WERI-Rb-1 (cell line): ENCODE results near the gene RALBP1.
A peak's percentile ranks its signal among the peaks of the same experiment; 100 is the strongest.
"Not testable (repeated sequence)": the region's sequence is repeated elsewhere in the genome, so short reads cannot be mapped to it uniquely, and the experiment has no call there.

Experiments used
- DNase-seq: peaks from one replicate; pipeline ENCODE4 v3.0.0-alpha.2; 2020
- H3K27ac ChIP-seq: fragments of 250-450 bp; sonication (Bioruptor Pico); 2 replicates; pipeline ENCODE4 v1.5.1; 2020; ENCODE audit warnings: mild to moderate bottlenecking, moderate library complexity
- H3K27me3 ChIP-seq: fragments of 250-450 bp; sonication (Bioruptor Pico); 2 replicates; pipeline ENCODE4 v1.5.1; 2021; ENCODE audit warnings: mild to moderate bottlenecking, low read depth, moderate library complexity; ENCODE audit not compliant: insufficient read depth, severe bottlenecking
- H3K36me3 ChIP-seq: fragments of 250-450 bp; sonication (Bioruptor Pico); 2 replicates; pipeline ENCODE4 v1.5.1; 2020; ENCODE audit warnings: mild to moderate bottlenecking, moderate library complexity
- H3K4me3 ChIP-seq: 2 replicates; pipeline ENCODE4 v1.5.1; 2011; ENCODE audit warnings: low read depth, mild to moderate bottlenecking, control low read depth, low read length
- H3K9me3 ChIP-seq: fragments of 250-450 bp; sonication (Bioruptor Pico); 2 replicates; pipeline ENCODE4 v1.5.1; 2021; ENCODE audit warnings: mild to moderate bottlenecking, moderate library complexity; ENCODE audit not compliant: severe bottlenecking
- CTCF ChIP-seq: IDR thresholded peaks from 2 replicates; pipeline ENCODE4 v1.5.1; 2011; ENCODE audit warnings: low read depth, mild to moderate bottlenecking, control low read depth, inconsistent platforms, low read length

Gene RALBP1

DNA sequence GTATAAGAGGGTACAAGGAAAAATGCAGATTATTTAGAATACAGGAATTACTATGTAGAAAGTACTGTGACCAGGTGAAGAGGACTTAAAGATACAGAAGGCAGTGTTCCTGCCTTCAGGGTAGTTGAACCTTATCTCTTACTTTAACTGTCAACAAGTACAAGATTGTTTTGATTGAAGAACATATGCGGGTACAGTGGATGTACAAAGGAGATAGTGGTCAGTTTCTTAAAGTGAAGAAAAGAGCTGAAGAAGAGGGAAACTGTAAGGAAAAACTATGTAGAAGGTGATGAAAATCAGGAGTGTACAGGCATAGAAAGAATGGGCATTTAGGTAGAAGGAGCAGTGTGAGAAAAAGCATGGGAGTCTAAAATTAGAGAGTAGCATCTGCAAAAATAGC lies 2.2 kb downstream of the RALBP1 start:
- Histone ChIP-seq H3K9me3 (no peaks in the 10 kb centered on the region), H3K36me3 (peaks cover 8% of the 10 kb centered on the region), H3K27ac (no peak overlapping the region), H3K4me3 (no peak overlapping the region), H3K27me3 (no peaks in the 10 kb centered on the region)
- DNase-seq: no peak
- TF ChIP-seq CTCF: no peak

DNA sequence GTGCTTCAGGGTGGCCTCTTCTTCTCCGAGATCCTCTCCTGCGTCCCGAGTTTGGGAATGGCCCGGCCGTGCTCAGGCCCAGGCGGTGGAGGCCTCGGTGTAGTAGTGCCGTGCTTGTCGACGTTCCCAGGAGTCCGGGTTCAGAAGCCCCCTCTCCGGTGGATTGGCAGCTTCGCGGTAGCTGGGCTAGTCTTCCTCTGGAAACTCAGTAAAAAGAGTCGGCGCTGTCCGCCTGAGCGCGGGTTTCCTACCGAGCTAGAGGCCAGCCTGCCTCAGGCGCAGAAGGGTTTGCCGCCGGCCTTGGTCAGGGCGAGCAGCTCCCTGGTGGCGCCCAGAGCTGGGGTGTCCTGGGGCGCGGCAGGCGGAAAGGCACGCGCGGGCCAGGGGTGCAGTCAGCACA lies 3.2 kb downstream of the RALBP1 start:
- no peak for TF ChIP-seq CTCF
- no peak overlapping the region for H3K27ac ChIP-seq
- no peak overlapping the region for H3K4me3 ChIP-seq
- no peak for DNase-seq
- H3K36me3 ChIP-seq: peaks cover 9% of the 10 kb centered on the region
- H3K27me3 ChIP-seq: no peaks in the 10 kb centered on the region
- H3K9me3 ChIP-seq: peaks cover 4% of the 10 kb centered on the region

GRCh38 chr18:9482790-9483189 lies 7.5 kb downstream of the RALBP1 start:
- Histone ChIP-seq H3K27ac (no peak overlapping the region), H3K27me3 (no peaks in the 10 kb centered on the region), H3K36me3 (peaks cover 11% of the 10 kb centered on the region), H3K9me3 (peaks cover 4% of the 10 kb centered on the region), H3K4me3 (no peak overlapping the region)
- peak; percentile 23 for DNase-seq
- no peak for TF ChIP-seq CTCF

DNA sequence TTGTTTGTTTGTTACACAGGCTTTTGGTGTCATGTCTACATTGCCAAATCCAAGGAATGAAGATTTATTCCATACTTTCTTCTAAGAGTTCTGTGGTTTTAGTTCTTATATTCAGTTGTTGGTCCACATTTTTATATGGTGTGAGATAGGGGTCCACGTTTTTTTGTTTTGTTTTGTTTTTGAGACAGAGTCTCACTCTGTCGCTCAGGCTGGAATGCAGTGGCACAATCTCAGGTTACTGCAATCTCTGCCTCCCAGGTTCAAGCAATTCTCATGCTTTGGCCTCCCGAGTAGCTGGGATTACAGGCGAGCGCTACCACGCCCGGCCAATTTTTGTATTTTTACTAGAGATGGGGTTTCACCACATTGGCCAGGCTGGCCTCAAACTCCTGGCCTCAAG lies 8.2 kb downstream of the RALBP1 start:
- H3K9me3 ChIP-seq: peaks cover 4% of the 10 kb centered on the region

DNA sequence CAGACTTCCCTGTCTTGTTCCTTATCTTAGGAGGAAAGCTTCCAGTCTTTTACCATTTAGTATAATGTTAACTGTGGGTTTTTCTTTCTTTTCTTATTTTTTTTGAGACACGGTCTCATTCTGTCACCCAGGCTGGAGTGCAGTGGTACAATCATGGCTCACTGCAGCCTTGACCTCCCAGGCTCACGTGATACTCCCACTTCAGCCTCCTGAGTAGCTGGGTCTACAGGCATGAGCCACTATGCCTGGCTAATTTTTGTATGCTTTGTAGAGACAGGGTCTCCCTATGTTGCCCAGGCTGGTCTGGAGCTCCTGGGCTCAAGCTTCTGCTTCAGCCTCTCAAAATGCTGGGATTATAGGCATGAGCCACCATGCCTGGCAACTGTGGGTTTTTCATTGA lies 9.5 kb downstream of the RALBP1 start:
- not testable (repeated sequence) for H3K36me3 ChIP-seq, H3K4me3 ChIP-seq, DNase-seq, H3K27ac ChIP-seq, H3K27me3 ChIP-seq, H3K9me3 ChIP-seq

More for the DNA sequence above, 8.2 kb downstream of the RALBP1 start:
- H3K27ac ChIP-seq: no peak overlapping the region
- no peak overlapping the region for H3K4me3 ChIP-seq
- no peak for DNase-seq
- H3K27me3 ChIP-seq: no peaks in the 10 kb centered on the region
- TF ChIP-seq CTCF: no peak
- H3K36me3 ChIP-seq: peaks cover 8% of the 10 kb centered on the region

DNA sequence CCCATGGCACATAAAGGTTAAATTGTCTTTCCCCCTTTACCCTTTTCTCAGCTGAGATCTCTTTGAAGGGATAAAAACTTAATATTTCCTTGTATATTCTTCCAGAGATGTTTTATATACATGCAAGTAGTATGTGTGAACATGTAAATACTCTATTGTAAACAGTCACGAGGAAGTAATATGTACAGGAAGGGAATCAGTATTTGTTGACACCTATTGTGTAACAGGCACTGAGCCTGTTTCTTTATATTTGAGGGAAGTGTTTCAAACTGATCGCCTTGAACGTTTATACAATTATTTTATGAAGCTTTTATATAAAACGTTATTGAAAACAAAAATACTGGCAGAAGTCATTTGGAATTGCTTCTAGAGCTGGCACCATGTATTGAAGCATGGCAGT lies 13.2 kb downstream of the RALBP1 start:
- Histone ChIP-seq H3K4me3 (no peak overlapping the region), H3K36me3 (peaks cover 2% of the 10 kb centered on the region; the same call in 1 of the 2 replicates), H3K9me3 (no peaks in the 10 kb centered on the region), H3K27ac (no peak overlapping the region), H3K27me3 (no peaks in the 10 kb centered on the region)
- no peak for DNase-seq
- no peak for TF ChIP-seq CTCF
